ENCODE results near the gene GALR3.

DNA sequence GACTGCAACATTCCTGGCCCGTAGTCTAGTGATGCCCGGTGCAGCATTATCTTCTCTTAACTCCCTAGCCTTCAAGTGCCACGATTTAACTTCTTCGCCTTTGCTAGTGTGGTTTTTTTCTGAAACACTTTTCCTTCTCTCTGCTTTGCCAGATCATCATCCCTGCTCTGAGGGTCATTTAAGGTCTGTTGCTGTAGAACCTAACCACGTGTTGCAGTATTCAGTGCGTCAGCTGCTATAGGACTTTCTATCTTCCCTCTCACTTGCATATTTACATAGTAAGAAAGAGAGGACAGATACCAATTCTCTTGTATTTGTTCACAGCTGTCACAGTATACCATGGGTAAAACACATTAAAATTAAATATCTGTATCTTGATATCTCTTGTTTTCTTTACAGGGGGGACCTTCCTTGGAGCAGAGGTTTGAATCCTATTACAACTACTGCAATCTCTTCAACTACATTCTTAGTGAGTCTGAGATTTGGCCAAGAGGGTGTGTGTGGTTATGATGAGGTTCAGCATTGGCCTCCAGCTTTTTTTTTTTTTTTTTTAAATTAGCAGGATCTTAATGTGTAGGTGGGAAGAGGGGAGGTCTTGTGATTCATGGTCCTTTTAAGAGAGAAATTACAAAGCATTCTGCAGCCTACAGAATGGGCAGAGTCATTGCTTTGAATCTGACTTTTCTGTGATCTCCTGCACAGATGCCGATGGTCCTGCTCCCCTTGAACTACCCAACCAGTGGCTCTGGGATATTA, 39.6 kb downstream of the GALR3 start:
- no peak for TF ChIP-seq CTCF (conservative IDR thresholded peaks at IDR 0.05; ENCODE audit: low read depth, low read length)
- TF ChIP-seq BHLHE40 (IDR thresholded peaks at IDR 0.05; ENCODE audit: low read depth, low read length), result no peak
- no peak for TF ChIP-seq NFE2L2 (IDR thresholded peaks at IDR 0.05; ENCODE audit: low read depth, low read length)

All from IMR-90 (cell line).